ENCODE results near the gene RAET1E.

Gene RAET1E

DNA sequence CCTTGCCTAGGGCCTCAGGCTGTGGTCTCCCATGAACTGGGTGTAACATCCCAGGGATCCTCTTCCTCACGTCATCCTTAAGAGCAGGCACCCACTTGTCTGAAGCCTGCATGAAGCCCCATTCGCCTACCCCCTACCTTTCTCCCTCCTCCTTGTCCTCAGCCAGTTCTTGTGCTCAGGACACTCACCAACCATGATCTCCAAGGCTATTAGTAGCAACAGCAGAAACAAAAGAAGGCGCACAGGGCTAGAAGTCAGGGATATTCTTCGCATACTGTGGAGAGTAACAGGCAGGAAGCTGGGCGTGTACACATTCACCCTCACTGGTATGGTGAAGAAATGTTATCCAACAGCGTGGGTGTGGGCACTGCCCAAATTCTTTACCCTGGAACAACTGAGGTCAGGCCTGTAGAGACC lies 7.3 kb downstream of the RAET1E start:
- DNase-seq (ENCODE audit: low read depth, low spot score): no peak

DNA sequence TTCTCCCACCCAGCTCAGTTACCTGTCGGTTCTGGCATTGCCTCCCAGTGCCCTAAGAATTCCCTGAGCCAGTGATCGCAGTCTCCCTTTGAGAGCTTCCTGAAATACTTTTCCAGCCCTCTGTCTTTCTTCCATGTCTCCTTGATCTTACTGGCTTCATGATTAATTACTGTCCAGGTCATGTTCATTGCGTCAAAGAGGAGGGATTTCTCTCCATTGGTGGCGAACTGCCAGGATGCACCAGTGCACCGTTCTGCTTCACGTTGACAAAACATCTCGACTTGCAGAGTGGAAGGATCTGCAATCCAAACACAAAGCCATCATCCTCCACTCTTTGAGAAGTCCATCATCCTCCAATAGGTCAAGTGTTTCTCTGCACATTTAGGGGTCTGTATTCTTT lies 8.6 kb downstream of the RAET1E start:
- DNase-seq (ENCODE audit: low read depth, low spot score): no peak

DNA sequence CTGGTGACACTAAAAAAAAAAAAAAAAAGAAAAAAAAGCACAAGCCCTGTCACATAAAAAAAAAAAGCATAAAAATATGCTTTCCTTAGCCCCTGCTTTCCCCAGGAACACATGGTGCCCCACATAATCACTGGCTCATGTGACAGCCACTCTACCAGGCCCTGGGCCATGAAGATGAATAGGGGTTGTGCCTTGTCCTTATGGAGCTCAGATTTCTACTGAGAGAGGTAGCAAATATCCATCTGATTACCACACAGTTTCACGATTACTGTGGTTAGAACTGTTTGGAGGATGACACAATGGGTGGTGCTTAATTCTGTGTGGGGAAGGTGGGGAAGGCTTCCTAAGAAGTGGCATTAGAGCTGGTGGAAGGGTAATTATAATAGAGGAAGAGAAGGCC lies 9.3 kb downstream of the RAET1E start:
- DNase-seq (ENCODE audit: low read depth, low spot score): no peak

- DNase-seq (ENCODE audit: low read depth, low spot score): no peak
These were observed 9.8 kb downstream of the RAET1E start for GRCh38 chr6:149888093-149888492.

- DNase-seq (ENCODE audit: low read depth, low spot score): no peak
These were observed 10.6 kb downstream of the RAET1E start for GRCh38 chr6:149887343-149887742.

DNA sequence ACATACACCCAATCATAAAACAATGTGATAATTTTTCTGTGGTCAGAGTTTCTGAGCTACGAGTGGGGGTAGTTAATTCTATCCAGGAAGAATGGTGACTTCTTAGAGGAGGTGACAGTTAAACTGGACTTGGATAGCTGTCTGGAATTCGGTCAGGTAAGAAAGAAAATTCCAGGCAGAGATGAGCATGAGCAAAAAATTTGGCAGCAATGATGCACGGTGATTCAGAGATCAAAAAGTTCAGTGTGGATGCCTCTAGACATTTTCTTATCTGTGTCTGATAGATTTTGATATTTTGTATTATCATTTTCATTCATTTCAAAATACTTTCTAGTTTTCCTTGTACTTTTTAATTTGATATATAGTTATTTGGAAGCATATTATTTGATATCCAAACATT lies 12.0 kb downstream of the RAET1E start:
- DNase-seq (ENCODE audit: low read depth, low spot score): no peak

GRCh38 chr6:149884617-149885016 lies 13.3 kb downstream of the RAET1E start:
- DNase-seq (ENCODE audit: low read depth, low spot score): no peak

DNA sequence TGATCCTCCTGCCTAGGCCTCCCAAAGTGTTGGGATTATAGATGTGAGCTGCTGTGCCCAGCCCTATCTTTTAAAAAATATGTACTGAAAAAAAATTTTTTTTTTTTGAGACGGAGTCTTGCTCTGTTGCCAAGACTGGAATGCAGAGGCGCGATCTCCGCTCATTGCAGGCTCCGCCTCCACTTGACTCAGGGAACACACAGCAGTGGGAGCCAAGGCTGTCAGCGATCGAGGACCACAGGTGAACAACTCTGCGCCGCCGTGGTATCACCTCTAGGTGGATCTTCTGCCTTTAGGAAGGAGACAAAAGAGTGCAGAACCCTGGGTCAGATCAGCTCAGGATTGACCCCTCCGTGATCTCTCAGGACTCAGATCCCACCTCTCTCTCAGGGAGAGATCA lies 13.7 kb downstream of the RAET1E start:
- no peak for DNase-seq (ENCODE audit: low read depth, low spot score)

GRCh38 chr6:149881860-149882259 lies 16.1 kb downstream of the RAET1E start:
- no peak for DNase-seq (ENCODE audit: low read depth, low spot score)

DNA sequence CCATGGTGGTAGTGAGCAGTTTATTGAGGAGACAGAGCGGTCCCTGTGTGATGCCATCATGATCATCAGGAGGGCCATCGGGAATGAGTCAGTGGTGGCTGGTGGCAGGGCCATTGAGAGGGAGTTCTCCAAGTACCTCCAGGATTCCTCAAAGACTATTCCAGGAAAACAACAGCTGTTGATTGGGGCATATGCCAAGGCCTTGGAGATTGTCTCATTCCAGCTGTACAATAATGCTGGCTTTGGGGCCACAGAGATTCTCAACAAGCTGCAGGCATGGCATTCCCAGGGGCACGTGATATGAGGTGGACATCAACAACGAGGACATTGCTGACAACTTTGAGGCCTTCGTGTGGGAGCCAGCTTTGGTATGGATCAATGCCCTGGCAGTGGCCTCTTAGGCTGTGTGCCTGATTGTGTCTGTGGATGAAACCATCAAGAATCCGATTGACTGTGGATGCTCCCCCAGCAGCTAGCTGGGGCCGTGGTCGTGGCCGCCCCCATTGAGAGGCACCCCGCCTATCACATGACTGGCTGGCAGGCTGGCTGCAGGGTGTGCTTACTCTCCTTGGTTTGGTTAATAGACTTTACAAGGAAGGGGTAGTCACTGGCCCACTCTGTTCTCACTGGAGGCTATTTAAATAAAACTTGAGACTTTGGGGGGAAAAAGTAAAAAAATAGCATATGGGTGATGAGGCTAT lies 16.7 kb downstream of the RAET1E start:
- no peak for DNase-seq (ENCODE audit: low read depth, low spot score)

DNA sequence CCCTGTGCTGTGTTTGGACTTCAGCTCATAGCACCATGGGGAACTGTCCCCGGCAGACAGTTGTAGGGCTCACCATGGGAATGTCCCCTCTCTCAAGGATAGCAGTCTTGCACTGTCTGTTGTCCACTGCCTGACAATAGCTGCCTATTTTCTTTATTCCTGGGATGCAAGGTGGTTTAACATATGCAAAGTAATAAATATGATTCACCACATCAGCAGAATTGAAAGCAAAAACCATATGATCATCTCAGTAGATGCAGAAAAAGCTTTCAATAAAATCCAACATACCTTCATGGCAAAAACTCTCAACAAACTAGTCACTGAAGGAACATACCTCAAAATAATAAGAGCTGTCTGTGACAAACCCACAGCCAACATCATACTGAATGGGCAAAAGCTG lies 20.3 kb downstream of the RAET1E start:
- no peak for DNase-seq (ENCODE audit: low read depth, low spot score)

GRCh38 chr6:149876241-149876933 lies 21.5 kb downstream of the RAET1E start:
- no peak for DNase-seq (ENCODE audit: low read depth, low spot score)

- DNase-seq (ENCODE audit: low read depth, low spot score): no peak
These were observed 25.7 kb downstream of the RAET1E start for GRCh38 chr6:149872233-149872632.

DNA sequence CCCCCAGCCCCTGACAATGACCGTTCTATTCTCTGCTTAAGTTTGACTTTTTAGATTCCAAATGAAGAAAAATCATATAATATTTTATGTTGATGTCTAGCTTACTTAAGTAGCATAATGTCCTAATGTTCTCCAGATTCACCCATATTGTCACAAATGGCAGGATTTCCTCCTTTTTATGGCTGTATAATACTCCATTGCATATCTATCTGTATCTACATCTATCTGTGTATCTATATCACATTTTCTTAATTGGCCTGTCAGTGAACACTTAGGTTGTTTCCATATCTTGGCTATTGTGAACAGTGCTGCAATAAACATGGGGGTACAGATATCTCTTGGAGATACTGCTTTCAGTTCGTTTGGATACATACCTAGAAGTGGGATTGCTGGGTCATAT lies 26.7 kb downstream of the RAET1E start:
- no peak for DNase-seq (ENCODE audit: low read depth, low spot score)

DNA sequence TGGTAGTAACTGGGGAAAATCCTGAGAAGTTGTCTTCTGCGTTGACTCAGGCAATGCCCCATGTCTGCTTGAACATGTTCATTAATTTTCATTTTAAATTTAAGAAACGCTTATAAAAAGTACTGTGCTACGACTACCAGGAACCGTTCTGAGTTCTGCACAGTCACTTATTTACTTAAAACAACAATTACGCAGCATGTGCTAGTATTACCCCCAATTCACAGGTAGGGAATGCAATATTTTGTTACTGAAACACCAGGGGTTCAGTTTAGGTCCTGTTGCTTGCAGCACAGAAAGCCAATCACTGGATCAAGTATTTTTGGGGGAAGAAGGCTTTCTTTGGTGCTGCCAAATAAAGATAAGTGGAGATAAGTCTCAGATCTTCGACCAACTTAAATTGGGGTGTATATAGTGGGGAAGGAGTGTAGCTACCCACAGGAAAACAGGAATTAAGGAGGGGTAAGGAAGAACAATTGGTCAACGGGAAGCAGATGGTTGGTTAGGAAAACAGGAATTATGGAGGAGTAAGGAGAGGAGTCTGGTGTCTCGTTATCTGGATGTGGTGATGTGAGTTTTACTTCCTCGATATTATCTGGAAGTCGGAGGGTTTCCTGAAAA lies 28.5 kb downstream of the RAET1E start:
- no peak for DNase-seq (ENCODE audit: low read depth, low spot score)

DNA sequence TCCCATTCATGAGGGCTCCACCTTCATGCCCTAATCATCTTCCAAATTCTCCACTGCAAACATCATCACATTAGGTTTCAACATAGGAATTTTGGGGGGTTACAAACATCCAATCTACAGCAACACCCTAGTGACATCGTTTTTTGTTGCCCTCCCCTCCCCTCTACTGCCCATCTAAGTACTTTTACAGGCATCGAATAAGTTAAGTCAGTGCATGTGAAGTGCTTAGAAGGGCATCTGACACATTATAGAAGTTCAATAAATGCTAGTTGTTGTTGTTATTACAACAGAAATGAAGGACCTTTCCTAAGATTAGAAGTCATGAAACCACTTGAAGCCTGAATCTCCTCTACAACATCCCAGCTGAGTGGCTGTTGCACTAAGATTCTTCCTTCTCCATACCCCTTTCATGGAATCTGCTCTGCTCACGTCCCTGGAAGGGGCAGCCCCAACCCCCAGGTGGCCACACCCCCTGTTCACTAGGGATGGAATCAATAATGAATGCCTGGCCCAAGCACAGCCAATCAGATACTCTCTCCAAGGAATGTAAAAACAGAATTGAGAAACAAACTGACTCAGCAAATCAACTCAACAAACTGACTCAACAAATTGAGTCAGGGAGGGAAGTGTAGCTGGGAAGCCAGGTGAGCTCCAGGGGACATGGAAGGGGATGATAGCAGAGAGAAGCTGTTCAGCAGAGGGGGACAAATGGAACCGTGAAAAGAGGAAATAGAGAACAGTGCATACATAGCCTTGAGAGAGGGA lies 29.9 kb downstream of the RAET1E start:
- DNase-seq (ENCODE audit: low read depth, low spot score): no peak

DNA sequence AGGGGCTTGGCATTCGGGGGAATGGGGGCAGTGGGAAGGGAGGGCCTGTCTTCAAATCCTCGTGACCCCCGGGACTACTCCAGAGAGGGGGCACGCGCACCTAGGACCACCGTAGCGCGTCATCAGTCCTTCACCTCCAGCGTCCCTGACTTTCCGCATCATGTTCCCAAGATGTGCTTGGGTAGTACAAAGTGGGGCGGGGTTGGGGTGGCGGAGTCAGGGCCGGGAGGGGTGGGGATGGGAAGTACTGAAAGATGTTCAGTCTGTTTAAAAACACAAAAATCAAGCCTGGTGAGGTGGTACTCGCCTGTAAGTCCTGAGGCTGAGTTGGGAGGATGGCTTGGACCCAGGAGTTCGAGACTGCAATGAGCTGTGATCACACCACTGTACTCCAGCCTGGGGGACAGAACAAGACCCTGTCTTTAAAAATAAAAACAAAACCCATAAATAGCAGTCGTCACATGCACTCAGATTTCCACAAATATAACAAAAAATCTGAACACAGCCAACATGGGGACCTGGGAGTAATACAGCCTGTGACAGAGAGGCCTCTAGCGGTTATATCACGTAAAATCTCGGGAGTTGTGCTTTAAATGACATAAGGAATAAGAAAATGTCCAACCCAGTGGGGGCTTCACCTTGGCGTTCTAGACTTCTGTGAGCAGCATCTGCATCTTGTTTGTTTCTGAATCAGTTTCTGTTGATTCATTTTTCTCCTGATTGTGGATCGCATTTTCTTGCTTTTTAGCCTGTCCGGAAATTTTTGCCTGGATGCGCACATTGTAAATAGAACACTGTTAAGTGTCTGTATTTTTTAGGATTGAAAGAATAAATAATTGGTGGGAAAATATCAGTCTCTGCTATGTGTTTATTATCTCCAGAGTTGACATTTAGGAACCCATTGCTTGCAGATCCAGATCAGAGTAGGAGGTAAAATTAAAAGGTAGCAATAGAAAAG lies 33.1 kb downstream of the RAET1E start:
- no peak for DNase-seq (ENCODE audit: low read depth, low spot score)

DNA sequence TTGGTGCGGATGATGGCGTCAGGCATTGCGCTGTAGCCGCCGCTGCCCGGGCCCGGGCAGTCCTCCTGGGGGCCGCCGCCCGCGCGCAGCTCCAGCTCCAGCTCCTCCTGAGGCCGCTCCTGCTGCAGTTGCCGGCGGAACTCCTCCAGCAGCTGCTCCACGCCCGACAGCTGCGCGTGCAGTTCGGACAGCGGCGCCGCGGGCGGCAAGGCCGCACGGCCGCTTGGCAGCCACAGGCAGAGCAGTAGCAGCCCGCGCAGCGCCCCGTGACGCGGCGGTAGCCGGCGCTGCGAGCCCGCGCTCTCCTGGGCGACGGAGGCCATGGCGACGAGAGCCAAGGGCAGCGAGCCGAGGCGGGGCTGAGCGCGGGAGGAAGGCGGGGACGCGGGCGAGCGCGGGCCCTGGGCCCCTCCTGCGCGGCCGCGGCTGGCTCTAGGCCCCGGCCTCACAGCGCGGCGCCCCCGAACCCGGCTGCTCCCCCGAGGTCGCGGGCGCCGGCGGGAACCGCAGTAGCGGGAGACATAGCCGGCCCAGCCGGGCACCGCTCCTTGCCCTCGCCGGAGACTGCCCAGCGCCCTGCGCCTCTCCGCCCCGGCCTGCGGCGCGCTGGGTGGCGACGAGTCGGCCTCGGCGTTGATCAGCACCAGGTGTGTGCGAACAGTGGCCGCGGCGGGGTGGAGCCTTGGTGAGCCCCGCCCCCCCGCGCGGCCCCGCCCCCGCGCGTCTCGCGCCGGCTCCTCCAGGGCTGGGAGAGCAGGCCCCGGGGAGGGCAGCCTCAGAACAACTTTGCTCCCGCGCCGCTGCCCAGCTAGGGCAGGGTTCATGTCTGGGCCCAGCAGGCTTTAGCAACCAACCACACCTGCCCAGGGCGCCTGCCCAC lies 34.0 kb downstream of the RAET1E start, which contains the start of gene LRP11:
Gene LRP11, minus strand, starts transcription at position 662 of the 880 bp plus-strand sequence. Its CDS starts 339 bp downstream, at position 323.
- peak; percentile 50 for DNase-seq (ENCODE audit: low read depth, low spot score)

- no peak for DNase-seq (ENCODE audit: low read depth, low spot score)
These were observed 34.8 kb downstream of the RAET1E start for GRCh38 chr6:149862922-149863697.

All from activated CD4-positive, CD25-positive, alpha-beta regulatory T cell treated with anti-CD3 and anti-CD28 coated beads, Interleukin-2, amount 50 U/mL, for 16 hours (primary cell).